Right atrium auricular region (tissue), 2 donors: Measurements from ENCODE around the gene CFAP92. TPM values are rescaled to one million over a fixed set of nuclear protein-coding genes. Genes with fewer than 3 reads are reported as not detected.

Source experiments
- DNase-seq: peaks from one replicate; pipeline ENCODE4 v3.0.0-alpha.2; 2019; ENCODE audit warnings: low spot score
- H3K27ac ChIP-seq, 2 donors: fragments of 200-600 bp; sonication (generic); 1 replicate in 1 of 2; 2 replicates in 1 of 2; pipeline ENCODE4 v1.5.1; 2016 to 2019
- H3K27me3 ChIP-seq, 2 donors: fragments of 200-600 bp; sonication (generic); one replicate each; pipeline versions ENCODE4 v1.5.1 to v1.6.0; 2017 to 2019
- H3K36me3 ChIP-seq: fragments of 200-600 bp; sonication (generic); one replicate; pipeline ENCODE4 v1.5.1; 2016
- H3K4me1 ChIP-seq, 2 donors: fragments of 200-600 bp; sonication (generic); one replicate each; pipeline versions ENCODE4 v1.5.1 to v1.6.0; 2017 to 2019
- H3K4me3 ChIP-seq, 2 donors: fragments of 200-600 bp; sonication (generic); 1 replicate in 1 of 2; 2 replicates in 1 of 2; pipeline ENCODE4 v1.5.1; 2017 to 2019; ENCODE audit warnings: mild to moderate bottlenecking in 1 of 2, moderate library complexity in 1 of 2
- H3K9me3 ChIP-seq, 2 donors: fragments of 200-600 bp; sonication (generic); one replicate each; pipeline ENCODE4 v1.5.1; 2019
- total RNA-seq, 2 donors: library from RNA; depleted of rRNA; stranded (reverse); fragments of >200 nt; gene quantifications; one replicate each; pipeline ENCODE4 v1.1.0, GENCODE V29; 2016
- TF ChIP-seq, protein P1 (sequence below), 2 donors: fragments of 200-600 bp; sonication (generic); IDR thresholded peaks; one replicate each; pipeline ENCODE4 v1.5.1; 2019; ENCODE audit warnings: antibody characterized with exemption in 2 of 2

The CFAP92 gene
- total RNA-seq, 2 donors from 2014 or later, result not detected

- TF ChIP-seq, protein P1, sequence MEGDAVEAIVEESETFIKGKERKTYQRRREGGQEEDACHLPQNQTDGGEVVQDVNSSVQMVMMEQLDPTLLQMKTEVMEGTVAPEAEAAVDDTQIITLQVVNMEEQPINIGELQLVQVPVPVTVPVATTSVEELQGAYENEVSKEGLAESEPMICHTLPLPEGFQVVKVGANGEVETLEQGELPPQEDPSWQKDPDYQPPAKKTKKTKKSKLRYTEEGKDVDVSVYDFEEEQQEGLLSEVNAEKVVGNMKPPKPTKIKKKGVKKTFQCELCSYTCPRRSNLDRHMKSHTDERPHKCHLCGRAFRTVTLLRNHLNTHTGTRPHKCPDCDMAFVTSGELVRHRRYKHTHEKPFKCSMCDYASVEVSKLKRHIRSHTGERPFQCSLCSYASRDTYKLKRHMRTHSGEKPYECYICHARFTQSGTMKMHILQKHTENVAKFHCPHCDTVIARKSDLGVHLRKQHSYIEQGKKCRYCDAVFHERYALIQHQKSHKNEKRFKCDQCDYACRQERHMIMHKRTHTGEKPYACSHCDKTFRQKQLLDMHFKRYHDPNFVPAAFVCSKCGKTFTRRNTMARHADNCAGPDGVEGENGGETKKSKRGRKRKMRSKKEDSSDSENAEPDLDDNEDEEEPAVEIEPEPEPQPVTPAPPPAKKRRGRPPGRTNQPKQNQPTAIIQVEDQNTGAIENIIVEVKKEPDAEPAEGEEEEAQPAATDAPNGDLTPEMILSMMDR (IDR thresholded peaks at IDR 0.05), result no peak
- no peak for DNase-seq
- Histone ChIP-seq H3K9me3 (no peaks in the 10 kb centered on the region), H3K36me3 (no peaks in the 10 kb centered on the region), H3K4me3 (no peak overlapping the region), H3K27ac (peak overlapping the region; percentile 73 to 78), H3K27me3 (no peaks in the 10 kb centered on the region), H3K4me1 (peaks cover 0 to 50% of the 10 kb centered on the region in 2 donors)
Observed at GRCh38 chr3:129014793-129015345, 21.0 kb upstream of the CFAP92 start.

- Histone ChIP-seq H3K27ac (peak overlapping the region; percentile 73 to 78), H3K4me3 (no peak overlapping the region), H3K36me3 (no peaks in the 10 kb centered on the region), H3K9me3 (no peaks in the 10 kb centered on the region), H3K27me3 (no peaks in the 10 kb centered on the region), H3K4me1 (peaks cover 0 to 50% of the 10 kb centered on the region in 2 donors)
- DNase-seq, result no peak
- TF ChIP-seq, protein P1 (IDR thresholded peaks at IDR 0.05), result no peak
Observed at GRCh38 chr3:129014148-129014547, 20.3 kb upstream of the CFAP92 start.

DNA sequence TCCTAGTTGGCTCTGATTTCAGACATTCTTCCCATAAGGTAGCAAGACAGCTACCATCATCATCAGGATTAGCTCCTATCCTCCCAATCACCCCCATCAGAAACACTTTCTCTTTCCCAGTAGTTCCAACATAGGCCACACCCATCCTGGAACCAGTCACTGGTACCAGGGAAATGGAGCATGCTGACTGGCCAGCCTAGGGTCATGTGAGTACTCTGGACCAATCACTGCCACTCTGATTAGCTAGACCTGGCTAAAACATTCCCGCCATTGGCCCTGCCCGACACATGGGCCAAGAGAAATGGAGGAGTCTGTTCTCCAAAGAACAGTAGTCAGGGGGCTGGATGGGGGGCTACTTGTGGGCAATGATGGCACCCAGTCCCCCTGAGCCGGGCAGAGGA is 19.6 kb upstream of the CFAP92 start:
- Histone ChIP-seq H3K4me3 (no peak overlapping the region), H3K27ac (peak overlapping the region; percentile 73 to 78), H3K36me3 (no peaks in the 10 kb centered on the region), H3K27me3 (no peaks in the 10 kb centered on the region), H3K4me1 (peaks cover 0 to 47% of the 10 kb centered on the region in 2 donors), H3K9me3 (no peaks in the 10 kb centered on the region)
- TF ChIP-seq, protein P1 (IDR thresholded peaks at IDR 0.05), result no peak
- no peak for DNase-seq

DNA sequence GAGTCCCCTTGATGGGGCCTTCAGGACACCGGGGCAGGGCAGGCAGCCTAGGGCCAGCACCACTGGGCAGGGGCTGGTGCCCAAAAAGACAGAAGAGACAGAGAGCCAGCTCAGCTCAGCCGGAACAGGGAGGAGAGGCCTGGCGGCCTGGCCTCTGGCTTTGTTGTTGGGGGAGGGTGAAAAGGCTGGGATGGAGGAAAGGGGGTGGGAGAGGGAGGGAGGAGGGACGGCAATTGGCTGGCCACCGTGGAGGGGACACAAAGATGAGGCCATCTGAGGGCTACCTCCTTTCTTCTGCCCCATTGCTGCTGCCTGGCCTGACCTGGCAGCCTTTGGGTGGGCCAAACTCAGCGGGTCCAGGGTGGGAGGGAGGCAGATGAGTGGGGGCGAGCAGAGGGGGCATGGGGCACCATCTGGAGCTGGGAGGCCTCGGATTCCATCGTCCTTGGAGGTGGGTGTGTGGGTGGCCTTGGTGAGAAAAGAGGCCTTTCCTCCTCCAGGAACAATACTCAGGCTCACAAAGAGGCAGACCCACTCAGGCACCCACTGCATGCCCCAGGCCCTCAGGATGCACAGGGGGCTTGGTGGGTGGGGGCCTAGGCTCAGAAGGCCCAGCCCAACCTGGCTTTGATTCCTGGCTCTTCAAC is 16.6 kb upstream of the CFAP92 start:
- TF ChIP-seq, protein P1 (IDR thresholded peaks at IDR 0.05), result no peak
- Histone ChIP-seq H3K9me3 (no peaks in the 10 kb centered on the region), H3K4me1 (peaks cover 0 to 31% of the 10 kb centered on the region in 2 donors), H3K27ac (no peak overlapping the region), H3K4me3 (no peak overlapping the region), H3K27me3 (no peaks in the 10 kb centered on the region), H3K36me3 (no peaks in the 10 kb centered on the region)
- no peak for DNase-seq

GRCh38 chr3:129009266-129009665 is 15.4 kb upstream of the CFAP92 start:
- H3K4me1 ChIP-seq, result peaks cover 0 to 33% of the 10 kb centered on the region in 2 donors
- H3K4me3 ChIP-seq, result no peak overlapping the region
- DNase-seq, result no peak
- H3K27ac ChIP-seq, result no peak overlapping the region
- peaks cover 0 to 3% of the 10 kb centered on the region in 2 donors for H3K27me3 ChIP-seq
- TF ChIP-seq, protein P1 (IDR thresholded peaks at IDR 0.05), result no peak
- H3K9me3 ChIP-seq, result no peaks in the 10 kb centered on the region
- no peaks in the 10 kb centered on the region for H3K36me3 ChIP-seq
